ENCODE measurements around the gene PCNX1. TPM values are rescaled to one million over a fixed set of nuclear protein-coding genes. Genes with fewer than 3 reads are reported as not detected.
A peak's percentile ranks its signal among the peaks of the same experiment; 100 is the strongest.
"Not testable (repeated sequence)": the region's sequence is repeated elsewhere in the genome, so short reads cannot be mapped to it uniquely, and the experiment has no call there.

PCNX1 gene
- total RNA-seq, 1 donor from 2014 or later: 46.2 TPM

- intact Hi-C loops (cut with DNase I): loop anchor here (10.0 kb wide), 2 partner anchors 448 to 718 kb away; no protein-coding TSS in a partner anchor
- DNase-seq (ENCODE audit: low spot score): no peak
Observed at GRCh38 chr14:71136386-71137060, 229.3 kb downstream of the PCNX1 start.

DNA sequence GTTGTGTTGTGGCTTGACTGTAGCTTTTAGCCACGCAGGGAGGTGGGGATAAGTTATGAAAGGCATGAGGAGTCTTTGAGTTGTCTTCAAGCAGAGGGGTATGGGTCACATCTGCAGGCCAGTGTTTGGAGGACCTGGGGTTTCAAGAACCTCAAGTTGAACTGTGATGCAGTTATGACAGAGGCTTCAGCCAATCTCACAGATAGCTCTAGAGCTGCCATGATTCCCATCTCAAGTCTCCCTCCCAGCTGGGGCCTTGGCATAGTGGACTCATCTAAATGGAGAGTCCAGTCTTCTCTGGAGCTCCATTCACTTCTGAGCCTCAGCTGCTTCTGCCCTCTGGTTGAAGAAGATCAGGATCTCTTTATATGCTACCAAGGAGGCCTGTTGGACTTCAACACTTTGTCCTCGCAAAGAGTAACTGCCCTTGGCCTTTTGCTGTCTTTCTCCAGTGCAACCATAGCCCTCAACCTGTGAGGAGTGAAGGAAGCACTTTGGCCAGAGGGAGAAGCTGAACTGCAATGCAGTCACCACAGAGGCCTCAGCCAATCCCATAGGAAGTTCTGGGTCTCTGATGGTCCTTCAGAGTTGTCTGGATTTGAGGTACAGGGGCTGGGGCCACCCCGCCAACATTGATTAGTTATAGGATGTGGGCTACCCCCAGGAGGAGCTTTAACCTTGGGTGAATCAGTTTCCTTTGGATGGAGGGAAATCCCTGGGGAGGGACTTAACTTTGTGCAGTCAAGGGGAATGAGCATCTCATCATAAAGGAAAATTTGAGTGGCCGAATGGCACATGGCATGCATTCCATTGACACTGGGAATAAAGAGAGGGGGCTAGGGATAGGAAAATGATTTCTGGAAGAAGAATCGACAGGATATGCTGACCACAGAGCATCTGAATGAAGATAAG, 230.5 kb downstream of the PCNX1 start:
- intact Hi-C loops (cut with DNase I): loop anchor here (10.0 kb wide), 2 partner anchors 447 to 717 kb away; no protein-coding TSS in a partner anchor
- no peak for DNase-seq (ENCODE audit: low spot score)

GRCh38 chr14:71138448-71139293, 231.4 kb downstream of the PCNX1 start:
- DNase-seq (ENCODE audit: low spot score): peak; percentile 86
- intact Hi-C loops (cut with DNase I): loop anchor here (1.0 to 10.0 kb wide), 3 partner anchors 446 to 716 kb away; no protein-coding TSS in a partner anchor

GRCh38 chr14:71139294-71139946, 232.2 kb downstream of the PCNX1 start:
- no peak for DNase-seq (ENCODE audit: low spot score)
- intact Hi-C loops (cut with DNase I): loop anchor here (1.0 to 10.0 kb wide), 3 partner anchors 445 to 715 kb away; no protein-coding TSS in a partner anchor

DNA sequence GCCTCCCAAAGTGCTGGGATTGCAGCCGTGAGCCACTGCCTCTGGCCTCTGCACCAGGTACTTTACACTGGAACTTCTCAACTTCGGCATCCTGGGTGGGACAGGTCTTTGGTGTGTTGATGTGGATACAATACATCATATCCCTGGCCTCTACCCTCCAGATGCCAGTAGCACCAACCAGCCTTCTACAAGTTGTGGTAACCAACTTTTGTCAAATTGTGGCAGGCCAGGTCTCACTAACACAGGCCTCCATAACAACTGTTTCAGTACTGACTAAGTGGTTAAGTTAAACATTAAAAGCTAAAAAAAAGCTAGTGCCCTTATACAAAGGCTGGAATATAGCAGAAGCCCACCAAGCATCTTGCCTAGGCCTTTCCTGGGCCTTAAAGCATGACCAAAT, 232.9 kb downstream of the PCNX1 start:
- DNase-seq (ENCODE audit: low spot score): no peak
- intact Hi-C loops (cut with DNase I): loop anchor here (5.0 kb wide), 1 partner anchor 182 kb away; the partner anchor contains the start of gene SIPA1L1

DNA sequence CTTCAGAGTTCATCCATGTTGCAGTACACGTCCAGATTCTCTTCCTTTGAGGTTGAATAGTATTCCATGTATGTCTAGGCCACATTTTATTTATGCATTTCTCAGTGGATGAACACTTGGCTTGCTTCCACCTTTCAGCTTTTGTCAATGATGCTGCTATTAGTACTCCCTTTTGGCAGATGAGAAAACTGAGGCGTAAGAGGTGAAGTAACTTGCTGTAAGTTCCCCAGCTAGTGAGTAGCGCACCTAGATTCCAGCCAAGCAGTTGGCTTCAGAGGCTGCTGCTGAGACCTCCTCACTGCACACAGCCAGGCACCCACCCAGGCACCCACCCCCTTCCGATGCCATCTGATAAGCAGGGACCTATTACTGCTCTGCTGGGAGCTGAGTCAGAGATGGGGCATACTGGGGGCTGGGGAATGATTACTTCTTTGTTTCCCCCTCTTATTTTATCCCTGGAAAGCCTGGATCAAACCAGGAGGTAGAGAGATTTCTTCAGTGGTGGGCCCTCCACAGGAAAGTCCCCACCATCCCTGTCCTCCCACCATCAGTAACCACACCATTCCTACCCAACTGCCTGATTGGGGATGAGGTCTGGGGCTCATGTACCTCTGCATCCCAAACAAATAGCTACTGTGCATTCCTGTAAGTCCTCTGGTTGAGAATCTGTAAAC, 234.6 kb downstream of the PCNX1 start:
- intact Hi-C loops (cut with DNase I): loop anchor here (5.0 kb wide), 1 partner anchor 180 kb away; the partner anchor contains the start of gene SIPA1L1
- no peak for DNase-seq (ENCODE audit: low spot score)

DNA sequence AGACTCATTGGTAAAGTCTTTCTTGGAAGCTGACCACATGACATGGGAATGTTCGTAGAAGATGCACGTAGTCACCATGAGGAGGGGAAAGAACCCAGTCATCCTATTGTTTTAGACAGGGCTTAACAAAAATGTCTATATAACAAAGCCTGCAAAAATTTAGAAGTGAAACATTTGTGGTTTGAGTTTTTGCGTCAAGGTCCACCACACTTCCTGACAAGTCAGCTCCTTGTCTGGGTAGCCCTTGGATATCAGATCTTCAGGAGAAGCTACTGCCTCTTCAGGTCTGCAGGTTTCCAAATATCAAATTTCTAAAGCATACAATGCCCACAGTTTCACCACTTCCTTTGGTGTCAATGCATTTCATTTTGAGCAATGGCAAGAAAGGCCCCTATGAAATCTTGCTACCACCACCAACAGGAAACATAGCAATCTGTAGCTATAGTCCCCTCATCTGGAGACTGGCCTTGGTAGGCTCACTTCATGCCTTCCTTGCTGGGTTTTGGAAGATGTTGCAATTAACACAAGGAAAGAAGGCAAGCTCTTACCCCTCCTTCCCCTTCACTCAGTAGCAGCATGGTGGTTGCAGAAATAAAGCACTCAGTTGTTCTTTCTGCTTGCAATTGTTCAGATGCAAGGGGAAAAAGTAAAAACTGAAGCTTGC, 235.2 kb downstream of the PCNX1 start:
- intact Hi-C loops (cut with DNase I): loop anchor here (5.0 kb wide), 1 partner anchor 180 kb away; the partner anchor contains the start of gene SIPA1L1

DNA sequence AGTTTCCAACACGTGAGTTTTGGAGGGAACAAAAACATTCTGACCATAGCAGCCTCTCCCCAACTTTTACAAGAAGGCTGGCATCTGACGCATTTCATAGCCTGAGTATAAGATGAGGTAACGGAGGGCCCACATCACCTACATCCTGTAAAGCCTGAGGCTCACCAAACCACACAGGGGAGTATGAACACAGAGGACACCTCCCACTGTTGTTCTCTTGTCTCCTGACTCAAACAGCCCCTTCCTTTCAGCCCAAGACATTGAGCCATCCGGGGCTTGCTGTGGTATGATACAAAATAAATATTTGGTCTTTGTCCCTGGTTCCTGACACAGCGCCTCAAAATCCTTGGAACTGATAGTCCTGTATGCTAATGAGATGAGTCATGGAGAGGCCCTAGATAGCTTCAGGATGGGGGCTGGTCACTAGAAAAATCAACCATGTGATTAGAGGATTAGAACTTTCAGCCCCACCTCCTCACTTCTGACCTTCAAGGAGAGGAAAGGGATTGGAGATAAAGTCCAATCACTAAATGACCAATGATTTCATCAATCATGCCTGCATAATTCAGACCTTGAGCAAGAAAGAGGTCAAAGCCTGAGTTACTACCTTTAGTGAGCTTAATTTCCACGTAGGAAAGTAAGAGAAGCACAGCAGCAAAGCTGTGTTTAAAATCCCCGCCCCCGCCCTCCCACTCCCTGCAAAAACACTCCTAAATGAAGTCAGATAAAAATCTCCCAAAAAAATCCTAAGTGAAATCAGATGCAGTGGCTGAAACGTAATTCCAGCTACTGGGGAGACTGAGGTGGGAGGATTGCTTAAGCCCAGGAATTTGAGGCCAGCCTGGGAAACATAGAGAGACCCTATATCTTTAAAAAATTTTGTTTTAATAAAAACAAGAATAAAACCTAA, 236.4 kb downstream of the PCNX1 start:
- no peak for DNase-seq (ENCODE audit: low spot score)
- intact Hi-C loops (cut with DNase I): loop anchor here (5.0 kb wide), 1 partner anchor 179 kb away; the partner anchor contains the start of gene SIPA1L1

More for the DNA sequence above, 235.2 kb downstream of the PCNX1 start:
- no peak for DNase-seq (ENCODE audit: low spot score)

- intact Hi-C loops (cut with DNase I); DNase-seq (ENCODE audit: low spot score): not testable (repeated sequence)
Observed at GRCh38 chr14:71147335-71147734, 240.1 kb downstream of the PCNX1 start.

- intact Hi-C loops (cut with DNase I): no loop called here
- DNase-seq (ENCODE audit: low spot score): no peak
Observed at GRCh38 chr14:71148627-71149026, 241.4 kb downstream of the PCNX1 start.

GRCh38 chr14:71150737-71151136, 243.5 kb downstream of the PCNX1 start:
- intact Hi-C loops (cut with DNase I): no loop called here
- no peak for DNase-seq (ENCODE audit: low spot score)

DNA sequence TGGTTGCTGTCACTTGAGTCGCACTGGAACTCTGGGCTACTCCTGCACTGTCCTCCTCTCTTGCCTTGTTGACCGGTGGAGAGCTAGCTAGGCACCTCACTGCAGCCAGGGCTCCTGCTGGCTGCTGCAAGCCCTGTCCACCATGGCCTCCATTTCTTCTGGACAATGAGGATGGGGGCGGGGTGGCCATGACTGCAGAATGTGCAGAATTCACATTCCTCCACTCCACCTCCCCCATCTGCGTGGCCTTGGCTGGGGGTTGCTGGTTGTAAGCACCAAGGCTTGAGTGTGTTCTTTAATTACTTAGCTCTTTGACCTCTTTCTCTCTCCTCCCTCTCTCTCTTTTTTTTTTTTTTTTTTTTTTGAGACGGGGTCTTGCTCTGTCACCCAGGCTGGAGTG, 248.5 kb downstream of the PCNX1 start:
- no peak for DNase-seq (ENCODE audit: low spot score)
- intact Hi-C loops (cut with DNase I): no loop called here

DNA sequence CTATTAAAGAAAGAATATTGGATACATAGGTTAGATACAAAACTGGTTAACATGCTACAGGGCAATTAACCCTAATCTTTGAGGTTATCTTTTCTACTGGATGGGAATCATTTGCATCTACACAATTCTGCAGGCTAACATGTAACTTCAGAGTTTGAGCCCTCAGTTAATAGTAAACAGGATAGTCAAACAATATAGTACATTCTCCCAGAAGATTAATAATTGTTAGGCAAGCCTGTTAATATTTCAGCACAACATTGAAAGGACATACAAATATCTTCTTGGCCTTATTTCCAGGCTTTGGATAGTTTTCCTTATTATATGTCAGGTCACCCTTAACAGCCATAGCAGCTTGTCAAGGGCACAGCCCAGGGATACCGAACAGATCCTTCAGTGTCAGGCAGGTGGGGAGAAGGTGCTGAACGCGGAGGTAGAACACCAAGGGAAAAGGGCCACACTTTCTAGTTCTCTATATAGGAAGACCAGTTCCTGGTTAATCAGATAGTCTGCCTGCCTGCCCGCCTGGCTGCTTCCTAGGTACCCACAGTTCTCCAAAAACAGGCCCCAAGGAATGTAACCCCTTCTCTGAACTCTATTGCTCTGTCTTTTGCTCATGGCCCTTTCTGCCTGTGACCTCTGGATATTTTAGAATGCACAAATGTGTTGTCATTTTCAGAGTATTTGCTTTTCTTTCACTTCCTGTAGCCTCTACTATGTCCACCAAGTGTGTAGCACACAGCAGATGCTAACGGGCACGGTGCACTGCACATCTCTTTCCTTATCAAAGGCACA, 256.0 kb downstream of the PCNX1 start:
- no peak for DNase-seq (ENCODE audit: low spot score)
- intact Hi-C loops (cut with DNase I): no loop called here

GRCh38 chr14:71163842-71164629, 256.8 kb downstream of the PCNX1 start:
- intact Hi-C loops (cut with DNase I): no loop called here
- DNase-seq (ENCODE audit: low spot score): no peak
